A673 (cell line): ENCODE results near the gene HOMER2. TPM values are rescaled to one million over a fixed set of nuclear protein-coding genes. Genes with fewer than 3 reads are reported as not detected.

Experiments used
- BruUV-seq: library from RNA; stranded (reverse); fragments of 400-500 nt; replicated peaks from 2 replicates; lab custom pipeline; 2021; lab: Mats Ljungman, UMichigan
- CTCF ChIA-PET: fragments of 300-600 bp; sonication (Branson Sonifier 250); formaldehyde crosslinking; loops from one replicate; lab custom pipeline; 2022; ENCODE audit warnings: antibody characterized with exemption; lab: Charles Lee
- POLR2A ChIA-PET: fragments of 300-600 bp; sonication (Branson Sonifier 250); formaldehyde crosslinking; loops from one replicate; lab custom pipeline; 2022; ENCODE audit warnings: antibody characterized with exemption; ENCODE audit not compliant: low non-redundant PET; lab: Charles Lee
- DNase-seq: peaks from one replicate; pipeline ENCODE4 v3.0.0-alpha.2; 2015; ENCODE audit warnings: low spot score
- H3K27ac ChIP-seq: fragments of 200-600 bp; sonication (generic); 2 replicates; pipeline ENCODE4 v1.5.1; 2016; ENCODE audit warnings: mixed run types, low read depth, mild to moderate bottlenecking, mixed read lengths, antibody characterized with exemption, low read length; ENCODE audit not compliant: poor library complexity, severe bottlenecking
- H3K27me3 ChIP-seq: fragments of 200-600 bp; sonication (generic); replicated peaks from 2 replicates; pipeline ENCODE4 v1.6.1; 2017; ENCODE audit warnings: mixed run types, low read depth, mild to moderate bottlenecking, mixed read lengths, antibody characterized with exemption, low read length; ENCODE audit not compliant: insufficient read depth, poor library complexity
- H3K36me3 ChIP-seq: fragments of 200-600 bp; sonication (generic); 2 replicates; pipeline ENCODE4 v1.6.1; 2016; ENCODE audit warnings: mixed run types, mild to moderate bottlenecking, mixed read lengths, antibody characterized with exemption, low read length; ENCODE audit not compliant: insufficient read depth, poor library complexity, severe bottlenecking
- H3K4me1 ChIP-seq: fragments of 200-600 bp; sonication (generic); 2 replicates; pipeline ENCODE4 v1.6.1; 2017; ENCODE audit warnings: mixed run types, mild to moderate bottlenecking, mixed read lengths, antibody characterized with exemption, low read length; ENCODE audit not compliant: insufficient read depth, poor library complexity, severe bottlenecking
- H3K4me3 ChIP-seq: fragments of 200-600 bp; sonication (generic); 2 replicates; pipeline ENCODE4 v1.5.1; 2016; ENCODE audit warnings: low read depth, mixed run types, mild to moderate bottlenecking, mixed read lengths, low read length; ENCODE audit not compliant: poor library complexity, severe bottlenecking
- H3K9me3 ChIP-seq: fragments of 200-600 bp; sonication (generic); 2 replicates; pipeline ENCODE4 v1.6.1; 2016; ENCODE audit warnings: mixed run types, low read depth, mild to moderate bottlenecking, mixed read lengths, antibody characterized with exemption, low read length; ENCODE audit not compliant: poor library complexity, severe bottlenecking
- CTCF ChIP-seq: fragments of 300-800, 200-600 bp; sonication (generic); conservative IDR thresholded peaks from 2 replicates; pipeline ENCODE4 v1.5.1; 2017; ENCODE audit warnings: low read depth, mild to moderate bottlenecking, antibody characterized with exemption, low read length, moderate library complexity, mixed read lengths
- EZH2 ChIP-seq: fragments of 200-600 bp; sonication (generic); IDR thresholded peaks from 2 replicates; pipeline ENCODE4 v1.6.1; 2017; ENCODE audit warnings: borderline replicate concordance, low read depth, mild to moderate bottlenecking, mixed read lengths, antibody characterized with exemption, low read length; ENCODE audit not compliant: poor library complexity, severe bottlenecking
- intact Hi-C: fragments of 100-400 bp; cut with micrococcal nuclease; formaldehyde crosslinking; loops from one replicate; pipeline ENCODE4 v1.10.0; 2022; ENCODE audit not compliant: unreplicated experiment
- total RNA-seq: library from RNA; stranded (reverse); gene quantifications from 2 replicates; pipeline ENCODE4 v1.2.3, GENCODE V29; 2021

Gene HOMER2
- total RNA-seq, 1 experiment from 2014 or later: 6.7 TPM

GRCh38 chr15:82810061-82810889, 142.2 kb downstream of the HOMER2 start:
- H3K9me3 ChIP-seq: no peaks in the 10 kb centered on the region
- no peaks in the 10 kb centered on the region for H3K27me3 ChIP-seq
- CTCF ChIA-PET: no interaction called here
- H3K4me3 ChIP-seq: peak overlapping the region; percentile 95
- TF ChIP-seq CTCF (no peak), EZH2 (no peak)
- peak; percentile 63 for DNase-seq
- intact Hi-C loops: no loop called here
- H3K4me1 ChIP-seq: peaks cover 5% of the 10 kb centered on the region
- POLR2A ChIA-PET: no interaction called here
- peaks cover 13% of the 10 kb centered on the region for H3K36me3 ChIP-seq
- peak overlapping the region; percentile 94 for H3K27ac ChIP-seq
- BruUV-seq: no TSS peak

- TF ChIP-seq EZH2: no peak
- TF ChIP-seq CTCF: no peak; the same call in 1 of the 2 replicates
- intact Hi-C loops: no loop called here
- Histone ChIP-seq H3K36me3 (peaks cover 13% of the 10 kb centered on the region), H3K4me1 (peaks cover 5% of the 10 kb centered on the region), H3K27me3 (no peaks in the 10 kb centered on the region), H3K27ac (peak within 1 kb of the TSS; percentile 94), H3K4me3 (peak within 1 kb of the TSS; percentile 95), H3K9me3 (no peaks in the 10 kb centered on the region)
- ChIA-PET CTCF (no interaction called here), POLR2A (no interaction called here)
- DNase-seq: peak; percentile 99
- BruUV-seq: no TSS peak
Observed at GRCh38 chr15:82809308-82810060, 143.0 kb downstream of the HOMER2 start, which contains the start of gene WHAMM. TSS of gene WHAMM (plus strand) at chr15:82809628. CDS start at chr15:82809727, 99 bp downstream.

GRCh38 chr15:82808634-82809041, 143.9 kb downstream of the HOMER2 start:
- no peak overlapping the region for H3K27ac ChIP-seq
- no peak for DNase-seq
- no peak for TF ChIP-seq EZH2
- no peak for TF ChIP-seq CTCF
- peaks cover 7% of the 10 kb centered on the region for H3K36me3 ChIP-seq
- no peaks in the 10 kb centered on the region for H3K27me3 ChIP-seq
- no peaks in the 10 kb centered on the region for H3K9me3 ChIP-seq
- ChIA-PET POLR2A (no interaction called here), CTCF (no interaction called here)
- BruUV-seq: no TSS peak
- H3K4me3 ChIP-seq: no peak overlapping the region
- peaks cover 5% of the 10 kb centered on the region for H3K4me1 ChIP-seq
- intact Hi-C loops: no loop called here
